HepG2 (cell line): ENCODE data around the gene SNF8. TPM values are rescaled to one million over a fixed set of nuclear protein-coding genes. Genes with fewer than 3 reads are reported as not detected.

Source experiments
- CBFB ChIP-seq: sonication (generic); formaldehyde crosslinking; IDR thresholded peaks from 2 replicates; pipeline ENCODE4 v1.4.0; 2020; ENCODE audit warnings: missing genetic modification reagents
- CCDC6 ChIP-seq: sonication (generic); formaldehyde crosslinking; IDR thresholded peaks from 2 replicates; pipeline ENCODE4 v1.8.1; 2022; ENCODE audit warnings: mild to moderate bottlenecking, missing genetic modification reagents, moderate library complexity
- CENPT ChIP-seq: sonication (generic); formaldehyde crosslinking; IDR thresholded peaks from 2 replicates; pipeline ENCODE4 v1.8.0; 2022; ENCODE audit warnings: low read depth, mild to moderate bottlenecking, moderate library complexity, missing genetic modification reagents
- CHD4 ChIP-seq: fragments of 200-600 bp; sonication (generic); IDR thresholded peaks from 2 replicates; pipeline ENCODE4 v1.7.0; 2017; ENCODE audit warnings: mild to moderate bottlenecking, low read length, borderline replicate concordance
- CREM ChIP-seq, 2 experiments: sonication (generic) in 1 of 2; formaldehyde crosslinking in 1 of 2; IDR thresholded peaks; 2 replicates each; pipeline versions ENCODE4 v1.4.0 to v1.6.1; 2016 to 2020; ENCODE audit warnings: antibody characterized with exemption in 1 of 2, mild to moderate bottlenecking in 1 of 2, missing genetic modification reagents in 1 of 2
- FOXK1 ChIP-seq: sonication (generic); formaldehyde crosslinking; IDR thresholded peaks from 2 replicates; pipeline ENCODE4 v1.4.0; 2020; ENCODE audit warnings: low read depth, missing genetic modification reagents, borderline replicate concordance
- FOXO1 ChIP-seq: sonication (generic); formaldehyde crosslinking; IDR thresholded peaks from 2 replicates; pipeline ENCODE4 v1.4.0; 2020; ENCODE audit warnings: missing genetic modification reagents
- KLF11 ChIP-seq: IDR thresholded peaks from 2 replicates; pipeline ENCODE4 v1.6.1; 2016; ENCODE audit warnings: missing compliant biosample characterization
- NKX3-1 ChIP-seq: sonication (generic); formaldehyde crosslinking; IDR thresholded peaks from 2 replicates; pipeline ENCODE4 v1.5.0; 2020; ENCODE audit warnings: missing genetic modification reagents
- PHF5A ChIP-seq: IDR thresholded peaks from one replicate; pipeline ENCODE4 v1.6.1; 2018; ENCODE audit warnings: low read depth, missing genetic modification reagents; ENCODE audit not compliant: unreplicated experiment
- SMYD3 ChIP-seq: sonication (generic); formaldehyde crosslinking; IDR thresholded peaks from 2 replicates; pipeline ENCODE4 v1.8.1; 2023; ENCODE audit warnings: mild to moderate bottlenecking, missing genetic modification reagents
- ZNF225 ChIP-seq: sonication (generic); formaldehyde crosslinking; IDR thresholded peaks from 2 replicates; pipeline ENCODE4 v1.4.0; 2020; ENCODE audit warnings: mild to moderate bottlenecking, missing genetic modification reagents
- ZNF263 ChIP-seq: sonication (generic); formaldehyde crosslinking; IDR thresholded peaks from 2 replicates; pipeline ENCODE4 v1.4.0; 2020; ENCODE audit warnings: missing genetic modification reagents
- ZNF292 ChIP-seq: sonication (generic); formaldehyde crosslinking; IDR thresholded peaks from 2 replicates; pipeline ENCODE4 v1.8.1; 2022; ENCODE audit warnings: mild to moderate bottlenecking, low read depth, missing genetic modification reagents, borderline replicate concordance
- ZNF552 ChIP-seq: sonication (generic); formaldehyde crosslinking; IDR thresholded peaks from 2 replicates; pipeline ENCODE4 v1.9.0; 2022; ENCODE audit warnings: missing genetic modification reagents, mild to moderate bottlenecking, borderline replicate concordance
- ZNF563 ChIP-seq: sonication (generic); formaldehyde crosslinking; IDR thresholded peaks from 2 replicates; pipeline ENCODE4 v1.8.0; 2022; ENCODE audit warnings: mild to moderate bottlenecking, moderate library complexity, missing genetic modification reagents
- ZNF614 ChIP-seq: IDR thresholded peaks from 2 replicates; pipeline ENCODE4 v1.6.1; 2018; ENCODE audit warnings: missing biosample characterization, missing genetic modification reagents, inconsistent platforms, borderline replicate concordance
- polyA plus RNA-seq, 8 experiments: library from polyadenylated mRNA; depleted of rRNA in 3 of 8; stranded (reverse) in 7 of 8; unstranded in 1 of 8; fragments of >200 nt; fragmentation: Illumina TruSeq in 4 of 8; extraction: Trizol in 4 of 8; gene quantifications; 2 replicates each; pipeline versions ENCODE4 v1.2.1 to v1.2.3, GENCODE V29; 2011 to 2016; ENCODE audit warnings: low read depth in 4 of 8, missing spikeins in 1 of 8, mixed read lengths in 1 of 8; ENCODE audit not compliant: insufficient read depth in 1 of 8
- total RNA-seq, 5 experiments: library from RNA; depleted of rRNA; stranded (reverse); fragments of >200 nt; fragmentation: Illumina TruSeq; extraction: Trizol; gene quantifications; 2 replicates each; pipeline ENCODE4 v1.2.3, GENCODE V29; 2016; ENCODE audit warnings: low read depth in 1 of 5
- TF ChIP-seq, protein P1 (sequence below): sonication (generic); formaldehyde crosslinking; IDR thresholded peaks from 2 replicates; pipeline ENCODE4 v1.5.0; 2020; ENCODE audit warnings: missing genetic modification reagents, mild to moderate bottlenecking, borderline replicate concordance
- TF ChIP-seq, protein P2 (sequence below): sonication (generic); formaldehyde crosslinking; IDR thresholded peaks from 2 replicates; pipeline ENCODE4 v1.8.1; 2023; ENCODE audit warnings: missing genetic modification reagents, mild to moderate bottlenecking, borderline replicate concordance
- TF ChIP-seq, protein P3 (sequence below): sonication (generic); formaldehyde crosslinking; IDR thresholded peaks from 2 replicates; pipeline ENCODE4 v1.4.0; 2020; ENCODE audit warnings: missing genetic modification reagents
- TF ChIP-seq, protein P4 (sequence below): sonication (generic); formaldehyde crosslinking; IDR thresholded peaks from 2 replicates; pipeline ENCODE4 v1.4.0; 2020; ENCODE audit warnings: missing genetic modification reagents; ENCODE audit errors: not compliant biosample characterization
- TF ChIP-seq, protein P5 (sequence below): sonication (generic); formaldehyde crosslinking; IDR thresholded peaks from 2 replicates; pipeline ENCODE4 v1.4.0; 2020; ENCODE audit warnings: mild to moderate bottlenecking, missing genetic modification reagents

SNF8 gene
- total and polyA plus RNA-seq, 2 of the 13 experiments (the other 11 are each of a cell fraction or from before 2014, with no cell fraction given), result 114 to 153 TPM

DNA sequence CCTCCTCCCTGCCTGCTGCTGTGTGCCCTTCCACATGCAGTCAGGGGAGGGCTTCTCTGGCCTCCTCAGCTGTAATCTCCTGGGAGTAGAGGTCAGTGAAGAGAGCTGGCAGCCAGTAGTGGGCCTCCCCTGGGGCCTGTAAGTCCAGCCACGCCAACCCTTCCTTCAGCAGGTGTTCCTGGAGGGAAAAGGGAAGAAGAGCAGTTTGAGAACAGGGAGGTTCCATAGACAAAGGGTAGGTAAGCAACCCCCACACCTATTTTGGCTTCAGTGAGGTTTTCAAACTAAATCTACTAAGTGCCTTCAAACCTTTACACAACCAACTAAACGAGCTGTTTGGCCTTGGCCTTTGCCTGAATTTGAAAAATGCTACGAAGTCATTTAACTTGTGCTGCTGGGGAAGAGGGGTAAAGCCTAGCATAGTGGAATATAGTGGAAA, 14.2 kb downstream of the SNF8 start (continued):
- TF ChIP-seq ZNF614 (CRISPR knock-in tag) (no peak), CENPT (CRISPR knock-in tag) (no peak), ZNF552 (CRISPR knock-in tag) (no peak), CREM (IDR thresholded peaks at IDR 0.05) (no peak; the same call in 1 of the 2 replicates), CREM (CRISPR knock-in tag; IDR thresholded peaks at IDR 0.05) (no peak), ZNF563 (CRISPR knock-in tag) (no peak), FOXK1 (CRISPR knock-in tag) (no peak), ZNF263 (CRISPR knock-in tag) (0 out of 2 replicates have a peak, but pooled peaks have one; percentile 30), KLF11 (CRISPR knock-in tag) (no peak), CBFB (no peak), SMYD3 (CRISPR knock-in tag) (0 out of 2 replicates have a peak, but pooled peaks have one; percentile 69), FOXO1 (CRISPR knock-in tag) (no peak), PHF5A (no peak), CCDC6 (CRISPR knock-in tag) (no peak), CHD4 (peak; percentile 25; the same call in 1 of the 2 replicates), ZNF225 (CRISPR knock-in tag) (no peak), ZNF292 (CRISPR knock-in tag) (no peak), NKX3-1 (no peak)
- TF ChIP-seq, protein P1, sequence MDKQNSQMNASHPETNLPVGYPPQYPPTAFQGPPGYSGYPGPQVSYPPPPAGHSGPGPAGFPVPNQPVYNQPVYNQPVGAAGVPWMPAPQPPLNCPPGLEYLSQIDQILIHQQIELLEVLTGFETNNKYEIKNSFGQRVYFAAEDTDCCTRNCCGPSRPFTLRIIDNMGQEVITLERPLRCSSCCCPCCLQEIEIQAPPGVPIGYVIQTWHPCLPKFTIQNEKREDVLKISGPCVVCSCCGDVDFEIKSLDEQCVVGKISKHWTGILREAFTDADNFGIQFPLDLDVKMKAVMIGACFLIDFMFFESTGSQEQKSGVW (CRISPR knock-in tag), result no peak
- TF ChIP-seq, protein P2, sequence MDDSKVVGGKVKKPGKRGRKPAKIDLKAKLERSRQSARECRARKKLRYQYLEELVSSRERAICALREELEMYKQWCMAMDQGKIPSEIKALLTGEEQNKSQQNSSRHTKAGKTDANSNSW (CRISPR knock-in tag), result no peak
- TF ChIP-seq, protein P3, sequence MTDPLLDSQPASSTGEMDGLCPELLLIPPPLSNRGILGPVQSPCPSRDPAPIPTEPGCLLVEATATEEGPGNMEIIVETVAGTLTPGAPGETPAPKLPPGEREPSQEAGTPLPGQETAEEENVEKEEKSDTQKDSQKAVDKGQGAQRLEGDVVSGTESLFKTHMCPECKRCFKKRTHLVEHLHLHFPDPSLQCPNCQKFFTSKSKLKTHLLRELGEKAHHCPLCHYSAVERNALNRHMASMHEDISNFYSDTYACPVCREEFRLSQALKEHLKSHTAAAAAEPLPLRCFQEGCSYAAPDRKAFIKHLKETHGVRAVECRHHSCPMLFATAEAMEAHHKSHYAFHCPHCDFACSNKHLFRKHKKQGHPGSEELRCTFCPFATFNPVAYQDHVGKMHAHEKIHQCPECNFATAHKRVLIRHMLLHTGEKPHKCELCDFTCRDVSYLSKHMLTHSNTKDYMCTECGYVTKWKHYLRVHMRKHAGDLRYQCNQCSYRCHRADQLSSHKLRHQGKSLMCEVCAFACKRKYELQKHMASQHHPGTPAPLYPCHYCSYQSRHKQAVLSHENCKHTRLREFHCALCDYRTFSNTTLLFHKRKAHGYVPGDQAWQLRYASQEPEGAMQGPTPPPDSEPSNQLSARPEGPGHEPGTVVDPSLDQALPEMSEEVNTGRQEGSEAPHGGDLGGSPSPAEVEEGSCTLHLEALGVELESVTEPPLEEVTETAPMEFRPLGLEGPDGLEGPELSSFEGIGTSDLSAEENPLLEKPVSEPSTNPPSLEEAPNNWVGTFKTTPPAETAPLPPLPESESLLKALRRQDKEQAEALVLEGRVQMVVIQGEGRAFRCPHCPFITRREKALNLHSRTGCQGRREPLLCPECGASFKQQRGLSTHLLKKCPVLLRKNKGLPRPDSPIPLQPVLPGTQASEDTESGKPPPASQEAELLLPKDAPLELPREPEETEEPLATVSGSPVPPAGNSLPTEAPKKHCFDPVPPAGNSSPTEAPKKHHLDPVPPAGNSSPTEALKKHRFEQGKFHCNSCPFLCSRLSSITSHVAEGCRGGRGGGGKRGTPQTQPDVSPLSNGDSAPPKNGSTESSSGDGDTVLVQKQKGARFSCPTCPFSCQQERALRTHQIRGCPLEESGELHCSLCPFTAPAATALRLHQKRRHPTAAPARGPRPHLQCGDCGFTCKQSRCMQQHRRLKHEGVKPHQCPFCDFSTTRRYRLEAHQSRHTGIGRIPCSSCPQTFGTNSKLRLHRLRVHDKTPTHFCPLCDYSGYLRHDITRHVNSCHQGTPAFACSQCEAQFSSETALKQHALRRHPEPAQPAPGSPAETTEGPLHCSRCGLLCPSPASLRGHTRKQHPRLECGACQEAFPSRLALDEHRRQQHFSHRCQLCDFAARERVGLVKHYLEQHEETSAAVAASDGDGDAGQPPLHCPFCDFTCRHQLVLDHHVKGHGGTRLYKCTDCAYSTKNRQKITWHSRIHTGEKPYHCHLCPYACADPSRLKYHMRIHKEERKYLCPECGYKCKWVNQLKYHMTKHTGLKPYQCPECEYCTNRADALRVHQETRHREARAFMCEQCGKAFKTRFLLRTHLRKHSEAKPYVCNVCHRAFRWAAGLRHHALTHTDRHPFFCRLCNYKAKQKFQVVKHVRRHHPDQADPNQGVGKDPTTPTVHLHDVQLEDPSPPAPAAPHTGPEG (CRISPR knock-in tag), result 0 out of 2 replicates have a peak, but pooled peaks have one; percentile 22
- TF ChIP-seq, protein P4, sequence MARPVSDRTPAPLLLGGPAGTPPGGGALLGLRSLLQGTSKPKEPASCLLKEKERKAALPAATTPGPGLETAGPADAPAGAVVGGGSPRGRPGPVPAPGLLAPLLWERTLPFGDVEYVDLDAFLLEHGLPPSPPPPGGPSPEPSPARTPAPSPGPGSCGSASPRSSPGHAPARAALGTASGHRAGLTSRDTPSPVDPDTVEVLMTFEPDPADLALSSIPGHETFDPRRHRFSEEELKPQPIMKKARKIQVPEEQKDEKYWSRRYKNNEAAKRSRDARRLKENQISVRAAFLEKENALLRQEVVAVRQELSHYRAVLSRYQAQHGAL (CRISPR knock-in tag), result no peak
- TF ChIP-seq, protein P5, sequence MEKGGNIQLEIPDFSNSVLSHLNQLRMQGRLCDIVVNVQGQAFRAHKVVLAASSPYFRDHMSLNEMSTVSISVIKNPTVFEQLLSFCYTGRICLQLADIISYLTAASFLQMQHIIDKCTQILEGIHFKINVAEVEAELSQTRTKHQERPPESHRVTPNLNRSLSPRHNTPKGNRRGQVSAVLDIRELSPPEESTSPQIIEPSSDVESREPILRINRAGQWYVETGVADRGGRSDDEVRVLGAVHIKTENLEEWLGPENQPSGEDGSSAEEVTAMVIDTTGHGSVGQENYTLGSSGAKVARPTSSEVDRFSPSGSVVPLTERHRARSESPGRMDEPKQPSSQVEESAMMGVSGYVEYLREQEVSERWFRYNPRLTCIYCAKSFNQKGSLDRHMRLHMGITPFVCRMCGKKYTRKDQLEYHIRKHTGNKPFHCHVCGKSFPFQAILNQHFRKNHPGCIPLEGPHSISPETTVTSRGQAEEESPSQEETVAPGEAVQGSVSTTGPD, result no peak
